ENCODE data around the gene STAC3.

- TF ChIP-seq ZNF160 (CRISPR knock-in tag; IDR thresholded peaks at IDR 0.05) (no peak), MYC (CRISPR knock-in tag; IDR thresholded peaks at IDR 0.05; ENCODE audit: borderline replicate concordance) (no peak), GLI4 (CRISPR knock-in tag; IDR thresholded peaks at IDR 0.05; ENCODE audit: borderline replicate concordance) (no peak), GTF2F1 (IDR thresholded peaks at IDR 0.05; ENCODE audit: low read length) (no peak), SIN3A (IDR thresholded peaks at IDR 0.05; ENCODE audit: borderline replicate concordance, low read depth, low read length) (no peak), SYNCRIP (IDR thresholded peaks at IDR 0.05; ENCODE audit: insufficient read depth, low read depth, low read length) (no peak), ZNF10 (CRISPR knock-in tag; IDR thresholded peaks at IDR 0.05; ENCODE audit: borderline replicate concordance, low read depth) (no peak), TAF15 (IDR thresholded peaks at IDR 0.05; ENCODE audit: low read depth, low read length, poor library complexity, severe bottlenecking) (no peak)
- TF ChIP-seq, protein P1, sequence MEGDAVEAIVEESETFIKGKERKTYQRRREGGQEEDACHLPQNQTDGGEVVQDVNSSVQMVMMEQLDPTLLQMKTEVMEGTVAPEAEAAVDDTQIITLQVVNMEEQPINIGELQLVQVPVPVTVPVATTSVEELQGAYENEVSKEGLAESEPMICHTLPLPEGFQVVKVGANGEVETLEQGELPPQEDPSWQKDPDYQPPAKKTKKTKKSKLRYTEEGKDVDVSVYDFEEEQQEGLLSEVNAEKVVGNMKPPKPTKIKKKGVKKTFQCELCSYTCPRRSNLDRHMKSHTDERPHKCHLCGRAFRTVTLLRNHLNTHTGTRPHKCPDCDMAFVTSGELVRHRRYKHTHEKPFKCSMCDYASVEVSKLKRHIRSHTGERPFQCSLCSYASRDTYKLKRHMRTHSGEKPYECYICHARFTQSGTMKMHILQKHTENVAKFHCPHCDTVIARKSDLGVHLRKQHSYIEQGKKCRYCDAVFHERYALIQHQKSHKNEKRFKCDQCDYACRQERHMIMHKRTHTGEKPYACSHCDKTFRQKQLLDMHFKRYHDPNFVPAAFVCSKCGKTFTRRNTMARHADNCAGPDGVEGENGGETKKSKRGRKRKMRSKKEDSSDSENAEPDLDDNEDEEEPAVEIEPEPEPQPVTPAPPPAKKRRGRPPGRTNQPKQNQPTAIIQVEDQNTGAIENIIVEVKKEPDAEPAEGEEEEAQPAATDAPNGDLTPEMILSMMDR (CRISPR knock-in tag; IDR thresholded peaks at IDR 0.05): no peak
These were observed 51.8 kb downstream of the STAC3 start for GRCh38 chr12:57199191-57199590.
